GM12878 (cell line): ENCODE results near the gene CCDC68. TPM values are rescaled to one million over a fixed set of nuclear protein-coding genes. Genes with fewer than 3 reads are reported as not detected.

ENCODE experiments used
- ATAC-seq: fragments of 200-7000 bp; cut with Tn5 transposase; 3 replicates; pipeline ENCODE4 v1.9.1; 2020; ENCODE audit warnings: mild to moderate bottlenecking, moderate library complexity
- BruUV-seq: library from RNA; stranded (reverse); fragments of 400-500 nt; replicated peaks from 2 replicates; lab custom pipeline; 2021; lab: Mats Ljungman, UMichigan
- CTCF ChIA-PET: fragments of 300-600 bp; sonication (Branson Sonifier 250); formaldehyde crosslinking; extraction: SDS; loops from one replicate; lab custom pipeline; 2021; ENCODE audit warnings: inconsistent platforms; lab: Yijun Ruan, JAX
- POLR2A ChIA-PET: fragments of 350-600 bp; formaldehyde crosslinking; extraction: SDS; loops from one replicate; lab custom pipeline; 2021; ENCODE audit warnings: inconsistent platforms; lab: Charles Lee
- RAD21 ChIA-PET: fragments of 300-600 bp; sonication (Branson Sonifier 250); formaldehyde crosslinking; loops from one replicate; lab custom pipeline; 2023; ENCODE audit warnings: antibody characterized with exemption; ENCODE audit not compliant: unreplicated experiment; lab: Charles Lee
- SMC1A ChIA-PET: fragments of 300-600 bp; sonication (Branson Sonifier 250); formaldehyde crosslinking; loops from one replicate; lab custom pipeline; 2023; ENCODE audit not compliant: unreplicated experiment, uncharacterized antibody; lab: Charles Lee
- DNase-seq: peaks from one replicate; pipeline ENCODE4 v3.0.0-alpha.2; 2011; ENCODE audit warnings: low read depth, low spot score
- FAIRE-seq: peaks from 3 replicates; lab custom pipeline; 2011; peaks lifted over from hg19 to GRCh38; lab: Jason Lieb, UNC
- H2AFZ ChIP-seq: 2 replicates; pipeline ENCODE4 v1.6.0; 2011; ENCODE audit warnings: low read depth, low read length, control low read depth; ENCODE audit not compliant: control insufficient read depth
- H3K27ac ChIP-seq: 2 replicates; pipeline ENCODE4 v1.5.1; 2011; ENCODE audit warnings: control low read depth; ENCODE audit not compliant: control insufficient read depth, insufficient read depth
- H3K27me3 ChIP-seq, 2 experiments: replicated peaks in 1 of 2; 2 replicates each; pipeline versions ENCODE4 v1.6.0 to v1.6.1; 2011; ENCODE audit warnings: low read length in 1 of 2; ENCODE audit not compliant: control insufficient read depth in 2 of 2, insufficient read depth in 2 of 2
- H3K36me3 ChIP-seq, 2 experiments: 2 replicates each; pipeline ENCODE4 v1.5.1; 2011; ENCODE audit warnings: low read length in 1 of 2; ENCODE audit not compliant: control insufficient read depth in 2 of 2, insufficient read depth in 2 of 2
- H3K4me1 ChIP-seq: 2 replicates; pipeline ENCODE4 v1.6.1; 2011; ENCODE audit warnings: mild to moderate bottlenecking, low read length, moderate library complexity, mixed read lengths; ENCODE audit not compliant: control insufficient read depth, insufficient read depth
- H3K4me2 ChIP-seq: 2 replicates; pipeline ENCODE4 v1.6.0; 2011; ENCODE audit warnings: control low read depth; ENCODE audit not compliant: control insufficient read depth, insufficient read depth
- H3K4me3 ChIP-seq: fragments of 200-600 bp; sonication (generic); 2 replicates; pipeline ENCODE4 v1.5.1; 2016
- H3K79me2 ChIP-seq: 2 replicates; pipeline ENCODE4 v1.6.0; 2011; ENCODE audit warnings: low read length; ENCODE audit not compliant: control insufficient read depth, insufficient read depth
- H3K9ac ChIP-seq: 2 replicates; pipeline ENCODE4 v1.8.0; 2011; ENCODE audit warnings: low read length, control low read depth, mixed read lengths; ENCODE audit not compliant: control insufficient read depth, insufficient read depth
- H3K9me3 ChIP-seq: replicated peaks from 3 replicates; pipeline ENCODE4 v1.5.1; 2011; ENCODE audit warnings: mild to moderate bottlenecking, low read length; ENCODE audit not compliant: control insufficient read depth, insufficient read depth
- H4K20me1 ChIP-seq: 2 replicates; pipeline ENCODE4 v1.6.0; 2011; ENCODE audit not compliant: control insufficient read depth, insufficient read depth
- ATF2 ChIP-seq: IDR thresholded peaks from 2 replicates; pipeline ENCODE4 v1.6.1; 2012; ENCODE audit warnings: low read length, inconsistent platforms
- CREB1 ChIP-seq: IDR thresholded peaks from 2 replicates; pipeline ENCODE4 v1.6.1; 2012; ENCODE audit warnings: low read depth, mild to moderate bottlenecking, inconsistent platforms
- DPF2 ChIP-seq: fragments of 450-650 bp; IDR thresholded peaks from 2 replicates; pipeline ENCODE4 v1.6.1; 2017; ENCODE audit warnings: mild to moderate bottlenecking
- FOXM1 ChIP-seq: IDR thresholded peaks from 2 replicates; pipeline ENCODE4 v1.6.1; 2012; ENCODE audit warnings: low read depth, mild to moderate bottlenecking, inconsistent platforms, low read length, moderate library complexity
- HCFC1 ChIP-seq: fragments of 150-350 bp; IDR thresholded peaks from 2 replicates; pipeline ENCODE4 v1.6.1; 2014; ENCODE audit warnings: low read length
- HDAC6 ChIP-seq: fragments of 200-600 bp; sonication (generic); IDR thresholded peaks from one replicate; pipeline ENCODE4 v1.8.0; 2017; ENCODE audit warnings: antibody characterized with exemption; ENCODE audit not compliant: unreplicated experiment
- LARP7 ChIP-seq: fragments of 450-650 bp; IDR thresholded peaks from 2 replicates; pipeline ENCODE4 v1.6.1; 2017; ENCODE audit warnings: mild to moderate bottlenecking
- NBN ChIP-seq: fragments of 450-650 bp; IDR thresholded peaks from 2 replicates; pipeline ENCODE4 v1.6.1; 2016
- NR2C1 ChIP-seq: fragments of 450-650 bp; IDR thresholded peaks from 2 replicates; pipeline ENCODE4 v1.6.1; 2017; ENCODE audit warnings: antibody characterized with exemption, mild to moderate bottlenecking, moderate library complexity
- NRF1 ChIP-seq: conservative IDR thresholded peaks from 2 replicates; pipeline ENCODE4 v1.6.1; 2011; ENCODE audit warnings: mild to moderate bottlenecking, low read depth, low read length, improper control_type of control experiment
- POLR2AphosphoS2 ChIP-seq: IDR thresholded peaks from 2 replicates; pipeline ENCODE4 v1.6.1; 2011; ENCODE audit warnings: low read depth, mild to moderate bottlenecking, low read length, improper control_type of control experiment, moderate library complexity
- RELA ChIP-seq: fragments of 450-650 bp; IDR thresholded peaks from 2 replicates; pipeline ENCODE4 v1.8.0; 2014; ENCODE audit warnings: borderline replicate concordance; ENCODE audit not compliant: partially characterized antibody
- SIX5 ChIP-seq: IDR thresholded peaks from 2 replicates; pipeline ENCODE4 v1.6.1; 2011; ENCODE audit warnings: mild to moderate bottlenecking, low read depth, low read length, moderate library complexity; ENCODE audit not compliant: severe bottlenecking
- SMC3 ChIP-seq: IDR thresholded peaks from 2 replicates; pipeline ENCODE4 v1.6.1; 2011; ENCODE audit warnings: low read length, improper control_type of control experiment, borderline replicate concordance
- USF1 ChIP-seq: IDR thresholded peaks from 2 replicates; pipeline ENCODE4 v1.6.1; 2011; ENCODE audit warnings: borderline replicate concordance, low read depth, mild to moderate bottlenecking, moderate library complexity, mixed read lengths, low read length; ENCODE audit not compliant: insufficient read depth; ENCODE audit errors: extremely low read length
- ZSCAN29 ChIP-seq: fragments of 450-650 bp; IDR thresholded peaks from 2 replicates; pipeline ENCODE4 v1.6.1; 2017; ENCODE audit warnings: mild to moderate bottlenecking, moderate library complexity
- WGBS: methylation state at CpG from one replicate; pipeline ENCODE4 v1.1.6; 2016; ENCODE audit warnings: low lambda C conversion rate; ENCODE audit not compliant: insufficient replicate concordance, insufficient coverage; ENCODE audit errors: missing lambda C conversion rate; 5-methylcytosine and 5-hydroxymethylcytosine counted together
- in situ Hi-C: fragments of 300-500 bp; cut with MboI; formaldehyde crosslinking; loops from 9 replicates; pipeline ENCODE4 v1.14.3; 2018; ENCODE audit warnings: mixed read lengths
- intact Hi-C: fragments of 100-400 bp; cut with micrococcal nuclease; formaldehyde crosslinking; loops from one replicate; pipeline ENCODE4 v1.14.2; 2022; ENCODE audit not compliant: unreplicated experiment
- polyA plus RNA-seq, 11 experiments: library from polyadenylated mRNA; depleted of rRNA in 4 of 11; unstranded in 6 of 11; stranded (reverse) in 5 of 11; fragments of >200 nt; fragmentation: Nextera tagmentation in 4 of 11; fragmentation: Illumina TruSeq in 1 of 11; extraction: Ambion mirVana in 4 of 11; extraction: Trizol in 1 of 11; gene quantifications; 1 replicate in 1 of 11; 2 replicates in 10 of 11; pipeline versions ENCODE4 v1.2.1 to v1.2.3, GENCODE V29; 2011 to 2016; ENCODE audit warnings: inconsistent platforms in 2 of 11, missing spikeins in 2 of 11, low read depth in 1 of 11
- total RNA-seq, 4 experiments: library from RNA; depleted of rRNA in 3 of 4; stranded (reverse); fragments of >200 nt in 3 of 4; fragmentation: Illumina TruSeq in 1 of 4; extraction: Trizol in 1 of 4; gene quantifications; 2 replicates each; pipeline versions ENCODE4 v1.2.1 to v1.2.3, GENCODE V29; 2013 to 2021
- TF ChIP-seq, protein P1 (sequence below): IDR thresholded peaks from 2 replicates; pipeline ENCODE4 v1.6.1; 2011; ENCODE audit warnings: low read depth, low read length, improper control_type of control experiment, borderline replicate concordance
- TF ChIP-seq, protein P2 (sequence below): fragments of 450-650 bp; IDR thresholded peaks from 2 replicates; pipeline ENCODE4 v1.6.1; 2018; ENCODE audit warnings: borderline replicate concordance, mild to moderate bottlenecking; ENCODE audit not compliant: partially characterized antibody

CCDC68 gene
- total and polyA plus RNA-seq, 10 of the 15 experiments (the other 5 are each of a cell fraction or from before 2014, with no cell fraction given): 0.04 TPM; not detected in 9

DNA sequence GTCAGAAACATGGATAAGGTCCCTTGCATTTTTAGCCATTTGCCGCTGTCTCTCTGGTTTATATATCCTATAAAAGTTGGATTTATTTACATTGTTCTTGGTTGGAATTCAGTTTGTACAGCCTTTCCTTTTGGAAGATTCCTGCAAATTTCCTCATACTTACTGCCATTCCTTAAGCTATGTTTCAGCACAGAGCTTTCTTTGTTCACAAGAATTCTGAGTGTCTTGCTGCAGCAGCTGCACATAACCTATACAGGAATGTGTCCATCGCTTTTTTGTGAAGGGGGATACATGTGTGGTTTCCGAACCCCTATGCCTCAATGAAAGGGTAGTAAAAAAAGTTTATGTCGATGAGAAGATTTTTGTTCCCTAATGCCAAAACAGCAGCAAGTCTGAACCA, 48.3 kb upstream of the CCDC68 start:
- no TSS peak for BruUV-seq
- no peaks in the 10 kb centered on the region for H3K9me3 ChIP-seq
- H3K4me1 ChIP-seq: no peaks in the 10 kb centered on the region
- no peaks in the 10 kb centered on the region for H4K20me1 ChIP-seq
- ChIA-PET POLR2A (no interaction called here), RAD21 (no interaction called here), CTCF (interaction anchor here (1.0 to 1.2 kb wide), 2 partner anchors 24 to 216 kb away, joined by 3 to 7 read pairs; no protein-coding TSS in a partner anchor), SMC1A (interaction anchor here (1.5 kb wide), 2 partner anchors 8 to 89 kb away, joined by 5 to 6 read pairs; no protein-coding TSS in a partner anchor)
- no peak overlapping the region for H3K27ac ChIP-seq
- no peaks in the 10 kb centered on the region for H3K79me2 ChIP-seq
- no peak overlapping the region for H3K4me3 ChIP-seq
- intact Hi-C loops: no loop called here
- no peaks in the 10 kb centered on the region for H3K27me3 ChIP-seq
- no peaks in the 10 kb centered on the region for H3K36me3 ChIP-seq
- TF ChIP-seq HDAC6: no peak
- no peak for TF ChIP-seq ATF2
- no peak for TF ChIP-seq RELA
- TF ChIP-seq LARP7: no peak
- no peak for TF ChIP-seq NRF1
- TF ChIP-seq NBN: no peak
- no peak for TF ChIP-seq SMC3
- no peak for TF ChIP-seq HCFC1
- no peak for TF ChIP-seq SIX5
- no peak for TF ChIP-seq POLR2AphosphoS2
- TF ChIP-seq, protein P1, sequence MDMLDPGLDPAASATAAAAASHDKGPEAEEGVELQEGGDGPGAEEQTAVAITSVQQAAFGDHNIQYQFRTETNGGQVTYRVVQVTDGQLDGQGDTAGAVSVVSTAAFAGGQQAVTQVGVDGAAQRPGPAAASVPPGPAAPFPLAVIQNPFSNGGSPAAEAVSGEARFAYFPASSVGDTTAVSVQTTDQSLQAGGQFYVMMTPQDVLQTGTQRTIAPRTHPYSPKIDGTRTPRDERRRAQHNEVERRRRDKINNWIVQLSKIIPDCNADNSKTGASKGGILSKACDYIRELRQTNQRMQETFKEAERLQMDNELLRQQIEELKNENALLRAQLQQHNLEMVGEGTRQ: no peak
- TF ChIP-seq, protein P2, sequence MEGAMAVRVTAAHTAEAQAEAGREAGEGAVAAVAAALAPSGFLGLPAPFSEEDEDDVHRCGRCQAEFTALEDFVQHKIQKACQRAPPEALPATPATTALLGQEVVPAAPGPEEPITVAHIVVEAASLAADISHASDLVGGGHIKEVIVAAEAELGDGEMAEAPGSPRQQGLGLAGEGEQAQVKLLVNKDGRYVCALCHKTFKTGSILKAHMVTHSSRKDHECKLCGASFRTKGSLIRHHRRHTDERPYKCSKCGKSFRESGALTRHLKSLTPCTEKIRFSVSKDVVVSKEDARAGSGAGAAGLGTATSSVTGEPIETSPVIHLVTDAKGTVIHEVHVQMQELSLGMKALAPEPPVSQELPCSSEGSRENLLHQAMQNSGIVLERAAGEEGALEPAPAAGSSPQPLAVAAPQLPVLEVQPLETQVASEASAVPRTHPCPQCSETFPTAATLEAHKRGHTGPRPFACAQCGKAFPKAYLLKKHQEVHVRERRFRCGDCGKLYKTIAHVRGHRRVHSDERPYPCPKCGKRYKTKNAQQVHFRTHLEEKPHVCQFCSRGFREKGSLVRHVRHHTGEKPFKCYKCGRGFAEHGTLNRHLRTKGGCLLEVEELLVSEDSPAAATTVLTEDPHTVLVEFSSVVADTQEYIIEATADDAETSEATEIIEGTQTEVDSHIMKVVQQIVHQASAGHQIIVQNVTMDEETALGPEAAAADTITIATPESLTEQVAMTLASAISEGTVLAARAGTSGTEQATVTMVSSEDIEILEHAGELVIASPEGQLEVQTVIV: no peak
- TF ChIP-seq CREB1: no peak
- TF ChIP-seq FOXM1: no peak
- TF ChIP-seq ZSCAN29: no peak
- no peak for TF ChIP-seq USF1
- no peak for TF ChIP-seq NR2C1
- no peak for TF ChIP-seq DPF2
- H3K4me2 ChIP-seq: no peak overlapping the region
- WGBS: 23% methylated on average over 4 of the region's 4 CpGs
- DNase-seq (no peak), ATAC-seq (no peak), FAIRE-seq (no peak)
- H3K9ac ChIP-seq: no peak overlapping the region
- in situ Hi-C loops: no loop called here
- no peak overlapping the region for H2AFZ ChIP-seq
